A673 (cell line): Measurements from ENCODE around the gene CTTNBP2. TPM values are rescaled to one million over a fixed set of nuclear protein-coding genes. Genes with fewer than 3 reads are reported as not detected.

Source experiments
- BruUV-seq: library from RNA; stranded (reverse); fragments of 400-500 nt; replicated peaks from 2 replicates; lab custom pipeline; 2021; lab: Mats Ljungman, UMichigan
- CTCF ChIA-PET: fragments of 300-600 bp; sonication (Branson Sonifier 250); formaldehyde crosslinking; loops from one replicate; lab custom pipeline; 2022; ENCODE audit warnings: antibody characterized with exemption; lab: Charles Lee
- POLR2A ChIA-PET: fragments of 300-600 bp; sonication (Branson Sonifier 250); formaldehyde crosslinking; loops from one replicate; lab custom pipeline; 2022; ENCODE audit warnings: antibody characterized with exemption; ENCODE audit not compliant: low non-redundant PET; lab: Charles Lee
- DNase-seq: peaks from one replicate; pipeline ENCODE4 v3.0.0-alpha.2; 2015; ENCODE audit warnings: low spot score
- H3K27ac ChIP-seq: fragments of 200-600 bp; sonication (generic); 2 replicates; pipeline ENCODE4 v1.5.1; 2016; ENCODE audit warnings: mixed run types, low read depth, mild to moderate bottlenecking, mixed read lengths, antibody characterized with exemption, low read length; ENCODE audit not compliant: poor library complexity, severe bottlenecking
- H3K27me3 ChIP-seq: fragments of 200-600 bp; sonication (generic); replicated peaks from 2 replicates; pipeline ENCODE4 v1.6.1; 2017; ENCODE audit warnings: mixed run types, low read depth, mild to moderate bottlenecking, mixed read lengths, antibody characterized with exemption, low read length; ENCODE audit not compliant: insufficient read depth, poor library complexity
- H3K36me3 ChIP-seq: fragments of 200-600 bp; sonication (generic); 2 replicates; pipeline ENCODE4 v1.6.1; 2016; ENCODE audit warnings: mixed run types, mild to moderate bottlenecking, mixed read lengths, antibody characterized with exemption, low read length; ENCODE audit not compliant: insufficient read depth, poor library complexity, severe bottlenecking
- H3K4me1 ChIP-seq: fragments of 200-600 bp; sonication (generic); 2 replicates; pipeline ENCODE4 v1.6.1; 2017; ENCODE audit warnings: mixed run types, mild to moderate bottlenecking, mixed read lengths, antibody characterized with exemption, low read length; ENCODE audit not compliant: insufficient read depth, poor library complexity, severe bottlenecking
- H3K4me3 ChIP-seq: fragments of 200-600 bp; sonication (generic); 2 replicates; pipeline ENCODE4 v1.5.1; 2016; ENCODE audit warnings: low read depth, mixed run types, mild to moderate bottlenecking, mixed read lengths, low read length; ENCODE audit not compliant: poor library complexity, severe bottlenecking
- H3K9me3 ChIP-seq: fragments of 200-600 bp; sonication (generic); 2 replicates; pipeline ENCODE4 v1.6.1; 2016; ENCODE audit warnings: mixed run types, low read depth, mild to moderate bottlenecking, mixed read lengths, antibody characterized with exemption, low read length; ENCODE audit not compliant: poor library complexity, severe bottlenecking
- EZH2 ChIP-seq: fragments of 200-600 bp; sonication (generic); IDR thresholded peaks from 2 replicates; pipeline ENCODE4 v1.6.1; 2017; ENCODE audit warnings: borderline replicate concordance, low read depth, mild to moderate bottlenecking, mixed read lengths, antibody characterized with exemption, low read length; ENCODE audit not compliant: poor library complexity, severe bottlenecking
- intact Hi-C: fragments of 100-400 bp; cut with micrococcal nuclease; formaldehyde crosslinking; loops from one replicate; pipeline ENCODE4 v1.10.0; 2022; ENCODE audit not compliant: unreplicated experiment
- total RNA-seq: library from RNA; stranded (reverse); gene quantifications from 2 replicates; pipeline ENCODE4 v1.2.3, GENCODE V29; 2021
- TF ChIP-seq, protein P1 (sequence below): fragments of 300-800, 200-600 bp; sonication (generic); conservative IDR thresholded peaks from 2 replicates; pipeline ENCODE4 v1.5.1; 2017; ENCODE audit warnings: low read depth, mild to moderate bottlenecking, antibody characterized with exemption, low read length, moderate library complexity, mixed read lengths

The CTTNBP2 gene
- total RNA-seq, 1 experiment from 2014 or later: 21.8 TPM

DNA sequence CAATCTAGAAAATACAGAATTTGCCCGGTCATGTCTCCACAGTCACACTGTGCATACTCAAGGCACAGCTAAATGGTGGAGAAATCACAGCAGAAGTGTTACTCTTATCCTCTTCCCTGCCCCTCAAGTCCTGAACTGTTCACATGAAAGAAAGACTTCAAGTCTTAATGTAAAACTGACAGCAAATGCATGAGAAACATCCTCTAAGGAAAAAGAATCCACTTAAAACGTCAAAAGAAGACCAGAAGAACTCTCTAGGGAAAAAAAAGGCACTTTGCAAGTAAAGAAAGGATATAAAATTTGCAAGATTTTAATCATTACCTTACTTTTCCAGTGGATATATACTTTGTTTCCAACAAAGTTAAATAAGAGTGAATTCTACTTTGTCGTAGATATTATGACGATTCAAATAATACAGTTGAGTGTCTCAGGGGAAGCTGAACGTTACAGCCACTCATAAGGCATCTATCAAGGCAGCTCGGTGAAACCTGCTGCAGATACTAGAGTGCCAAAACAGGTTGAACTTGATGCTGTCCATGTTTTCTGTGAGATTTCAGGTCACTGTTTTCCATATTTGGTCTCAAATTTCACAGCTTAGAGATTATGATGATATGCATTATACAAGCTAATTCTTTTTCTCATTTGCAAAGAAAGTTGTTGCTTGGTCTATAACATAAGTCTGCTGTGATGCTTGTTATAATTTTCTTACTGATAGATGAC, 155.0 kb downstream of the CTTNBP2 start:
- no peak for TF ChIP-seq EZH2
- TF ChIP-seq, protein P1, sequence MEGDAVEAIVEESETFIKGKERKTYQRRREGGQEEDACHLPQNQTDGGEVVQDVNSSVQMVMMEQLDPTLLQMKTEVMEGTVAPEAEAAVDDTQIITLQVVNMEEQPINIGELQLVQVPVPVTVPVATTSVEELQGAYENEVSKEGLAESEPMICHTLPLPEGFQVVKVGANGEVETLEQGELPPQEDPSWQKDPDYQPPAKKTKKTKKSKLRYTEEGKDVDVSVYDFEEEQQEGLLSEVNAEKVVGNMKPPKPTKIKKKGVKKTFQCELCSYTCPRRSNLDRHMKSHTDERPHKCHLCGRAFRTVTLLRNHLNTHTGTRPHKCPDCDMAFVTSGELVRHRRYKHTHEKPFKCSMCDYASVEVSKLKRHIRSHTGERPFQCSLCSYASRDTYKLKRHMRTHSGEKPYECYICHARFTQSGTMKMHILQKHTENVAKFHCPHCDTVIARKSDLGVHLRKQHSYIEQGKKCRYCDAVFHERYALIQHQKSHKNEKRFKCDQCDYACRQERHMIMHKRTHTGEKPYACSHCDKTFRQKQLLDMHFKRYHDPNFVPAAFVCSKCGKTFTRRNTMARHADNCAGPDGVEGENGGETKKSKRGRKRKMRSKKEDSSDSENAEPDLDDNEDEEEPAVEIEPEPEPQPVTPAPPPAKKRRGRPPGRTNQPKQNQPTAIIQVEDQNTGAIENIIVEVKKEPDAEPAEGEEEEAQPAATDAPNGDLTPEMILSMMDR: no peak
- CTCF ChIA-PET: no interaction called here
- Histone ChIP-seq H3K36me3 (no peaks in the 10 kb centered on the region), H3K27me3 (no peaks in the 10 kb centered on the region), H3K9me3 (no peaks in the 10 kb centered on the region), H3K4me1 (peaks cover 9% of the 10 kb centered on the region), H3K27ac (peak overlapping the region; percentile 31), H3K4me3 (no peak overlapping the region)
- intact Hi-C loops: loop anchor here (5.0 kb wide), 1 partner anchor 311 kb away; no protein-coding TSS in a partner anchor
- no TSS peak for BruUV-seq
- no peak for DNase-seq
- POLR2A ChIA-PET: no interaction called here

DNA sequence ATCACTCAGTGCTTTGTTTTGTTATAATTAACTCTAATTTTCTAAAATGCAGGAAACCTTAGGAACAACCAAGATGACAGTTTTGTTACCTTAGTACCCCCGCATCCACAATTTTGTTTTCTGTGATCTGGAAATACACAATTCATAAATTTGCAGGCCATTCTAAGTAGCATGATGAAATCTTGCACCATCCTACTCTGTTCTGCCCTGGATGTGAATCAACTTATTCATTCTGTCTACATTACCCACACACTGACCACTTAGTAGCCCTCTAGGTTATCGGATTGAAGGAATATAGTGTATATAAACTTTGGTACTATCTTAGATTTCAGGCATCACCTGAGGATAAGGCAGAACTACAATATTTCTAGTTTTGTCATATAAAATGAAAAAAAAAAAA, 155.9 kb downstream of the CTTNBP2 start:
- CTCF ChIA-PET: no interaction called here
- Histone ChIP-seq H3K9me3 (no peaks in the 10 kb centered on the region), H3K4me1 (peaks cover 9% of the 10 kb centered on the region), H3K27ac (peak overlapping the region; percentile 31), H3K36me3 (no peaks in the 10 kb centered on the region), H3K27me3 (no peaks in the 10 kb centered on the region), H3K4me3 (no peak overlapping the region)
- no peak for TF ChIP-seq EZH2
- TF ChIP-seq, protein P1: no peak
- BruUV-seq: no TSS peak
- POLR2A ChIA-PET: no interaction called here
- intact Hi-C loops: loop anchor here (5.0 kb wide), 1 partner anchor 310 kb away; no protein-coding TSS in a partner anchor
- no peak for DNase-seq

DNA sequence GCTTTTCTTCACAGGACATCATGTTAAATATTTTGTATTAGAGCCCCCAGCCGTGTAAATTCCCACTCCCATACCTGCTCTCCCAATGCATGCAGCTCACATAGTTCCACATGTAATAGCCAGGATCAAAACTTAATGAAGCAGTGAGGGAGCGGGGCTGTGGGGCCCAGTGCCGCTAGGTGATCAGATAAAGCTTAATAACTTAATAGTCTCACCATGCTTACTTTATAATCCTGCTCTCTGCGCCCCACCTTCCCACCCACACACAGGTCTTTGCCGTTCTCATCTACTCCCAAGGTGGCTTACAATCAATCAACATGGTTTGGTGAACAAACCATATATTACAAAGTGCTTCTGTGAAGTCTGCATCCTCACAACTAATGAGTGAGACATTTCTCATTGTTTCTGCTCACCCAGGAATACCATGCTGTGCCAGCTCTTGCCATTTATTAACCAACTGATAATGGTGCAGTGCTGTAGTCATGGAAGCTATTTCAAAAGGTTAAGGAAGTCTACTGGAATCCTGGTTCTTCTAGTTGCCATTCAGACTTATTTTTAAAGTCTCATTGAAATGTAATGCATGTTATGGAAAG, 156.4 kb downstream of the CTTNBP2 start:
- TF ChIP-seq, protein P1: no peak
- no peak for TF ChIP-seq EZH2
- CTCF ChIA-PET: interaction anchor here (0.7 kb wide), 1 partner anchor 389 kb away, joined by 3 read pairs; no protein-coding TSS in a partner anchor
- BruUV-seq: no TSS peak
- Histone ChIP-seq H3K4me1 (peaks cover 9% of the 10 kb centered on the region), H3K27ac (no peak overlapping the region), H3K36me3 (no peaks in the 10 kb centered on the region), H3K27me3 (no peaks in the 10 kb centered on the region), H3K9me3 (no peaks in the 10 kb centered on the region), H3K4me3 (no peak overlapping the region)
- intact Hi-C loops: loop anchor here (5.0 kb wide), 1 partner anchor 310 kb away; no protein-coding TSS in a partner anchor
- no peak for DNase-seq
- POLR2A ChIA-PET: no interaction called here
